NCI-H748 (cell line): ENCODE data around the gene GAL.

ENCODE experiments used
- DNase-seq: peaks from one replicate; lab custom pipeline; 2025; ENCODE audit not compliant: unreplicated experiment; lab: John Stamatoyannopoulos, UW

The GAL gene

DNA sequence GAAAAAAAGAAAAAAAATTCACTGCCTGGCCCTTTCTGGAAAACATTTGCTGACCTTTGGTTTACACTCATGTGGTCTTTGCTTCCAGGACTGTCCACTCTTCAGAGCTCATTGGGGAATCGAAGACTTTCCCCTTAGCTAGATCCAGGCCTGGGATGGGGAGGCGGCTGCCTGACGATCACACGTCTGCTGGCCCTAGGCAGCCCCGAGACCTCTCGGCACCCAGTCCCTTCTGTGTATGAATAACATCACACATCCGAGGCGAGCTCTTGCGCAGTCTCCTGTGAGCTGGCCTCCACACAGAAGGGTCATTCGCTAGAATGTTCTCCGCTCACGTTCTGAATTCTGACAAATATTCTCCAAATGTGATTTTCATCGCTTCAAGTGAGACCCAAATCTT is 25.7 kb upstream of the GAL start:
- DNase-seq, result no peak

DNA sequence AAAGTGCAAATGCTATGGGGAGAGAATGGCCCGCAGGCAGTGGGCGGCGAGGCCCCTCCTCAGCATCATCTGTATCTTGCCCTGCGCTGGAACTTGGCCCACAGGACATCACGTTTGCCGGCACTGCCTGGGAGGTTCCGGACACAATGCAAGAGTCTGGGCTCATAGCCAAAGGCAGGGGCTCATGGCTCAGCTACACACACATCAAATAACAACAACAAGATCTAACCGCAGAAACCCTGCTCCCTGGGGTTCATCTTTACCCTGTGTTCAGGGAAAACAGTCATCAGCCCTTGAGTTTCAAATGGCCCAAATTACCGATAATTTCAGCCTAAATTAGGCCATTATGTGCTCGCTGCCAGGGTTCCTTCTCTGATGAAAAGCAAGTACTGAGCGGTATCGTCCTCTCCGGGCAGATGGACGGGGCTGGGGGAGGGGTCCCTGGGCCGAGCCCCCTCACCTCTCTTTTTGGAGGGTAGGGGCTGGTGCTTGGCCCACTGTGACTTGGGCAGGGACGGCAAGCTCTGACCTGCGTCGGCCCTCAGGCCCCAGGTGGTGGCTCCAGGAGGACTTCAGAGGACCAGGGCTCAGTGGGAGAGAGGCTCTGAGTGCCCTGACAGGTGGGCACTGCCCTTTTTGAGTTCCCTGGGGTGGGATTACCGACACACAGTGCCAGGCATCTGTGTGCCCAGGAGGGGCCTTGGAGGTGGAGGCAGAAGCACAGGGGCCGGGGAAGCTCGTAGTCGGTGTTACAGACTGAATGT is 25.0 kb upstream of the GAL start:
- peak; percentile 98 for DNase-seq

DNA sequence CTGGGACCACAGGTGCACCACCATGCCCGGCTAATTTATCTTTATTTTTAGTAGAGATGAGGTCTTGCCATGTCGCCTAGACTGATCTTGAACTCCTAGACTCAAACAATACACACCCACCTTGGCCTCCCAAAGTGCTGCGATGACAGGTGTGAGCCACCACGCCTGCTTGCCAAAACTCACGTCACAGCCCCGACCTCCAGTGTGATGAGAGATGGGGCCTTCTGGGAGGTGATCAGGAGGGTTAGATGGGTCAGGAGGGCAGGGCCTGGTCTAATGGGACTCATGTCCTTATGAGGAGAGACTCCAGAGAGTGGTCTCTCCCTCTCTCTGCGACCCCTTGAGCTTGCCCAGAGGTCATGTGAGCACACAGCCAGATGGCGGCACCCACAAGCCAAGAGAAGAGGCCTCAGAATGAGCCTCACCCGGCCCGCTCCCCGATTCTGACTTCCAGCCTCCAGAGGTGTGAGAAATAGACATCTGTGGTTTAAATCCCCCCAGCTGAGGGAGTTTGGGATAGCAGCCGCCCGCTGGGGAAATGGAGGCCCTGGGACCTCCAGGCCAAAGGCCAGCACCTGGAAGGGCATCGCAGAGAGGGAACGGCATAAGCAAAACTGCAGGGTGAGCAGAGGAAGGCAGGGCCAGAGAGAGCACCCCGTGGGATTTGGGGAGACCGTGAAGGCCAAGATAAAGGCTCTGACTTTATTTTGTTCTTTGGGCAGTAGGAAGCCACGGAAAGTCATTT is 24.1 kb upstream of the GAL start:
- no peak for DNase-seq

DNA sequence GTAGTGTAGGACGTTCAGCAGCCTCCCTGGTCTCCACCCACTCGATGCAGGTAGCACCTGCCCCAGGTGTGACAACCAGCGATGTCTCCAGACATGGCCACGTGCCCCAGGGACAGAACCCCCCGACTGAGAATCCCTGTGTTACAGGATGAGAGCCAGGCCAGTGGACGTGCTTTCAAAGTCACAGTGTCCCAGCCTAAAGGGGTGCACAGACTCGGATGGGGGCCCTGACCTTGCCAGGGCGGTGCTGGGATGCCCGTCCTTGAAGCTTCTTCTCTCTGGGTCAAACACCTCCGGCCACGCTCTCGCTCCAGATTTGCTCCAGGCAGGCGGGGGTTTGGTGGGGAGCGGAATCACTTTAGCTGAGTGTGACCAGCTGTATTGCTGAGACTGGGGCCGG is 23.3 kb upstream of the GAL start:
- no peak for DNase-seq

DNA sequence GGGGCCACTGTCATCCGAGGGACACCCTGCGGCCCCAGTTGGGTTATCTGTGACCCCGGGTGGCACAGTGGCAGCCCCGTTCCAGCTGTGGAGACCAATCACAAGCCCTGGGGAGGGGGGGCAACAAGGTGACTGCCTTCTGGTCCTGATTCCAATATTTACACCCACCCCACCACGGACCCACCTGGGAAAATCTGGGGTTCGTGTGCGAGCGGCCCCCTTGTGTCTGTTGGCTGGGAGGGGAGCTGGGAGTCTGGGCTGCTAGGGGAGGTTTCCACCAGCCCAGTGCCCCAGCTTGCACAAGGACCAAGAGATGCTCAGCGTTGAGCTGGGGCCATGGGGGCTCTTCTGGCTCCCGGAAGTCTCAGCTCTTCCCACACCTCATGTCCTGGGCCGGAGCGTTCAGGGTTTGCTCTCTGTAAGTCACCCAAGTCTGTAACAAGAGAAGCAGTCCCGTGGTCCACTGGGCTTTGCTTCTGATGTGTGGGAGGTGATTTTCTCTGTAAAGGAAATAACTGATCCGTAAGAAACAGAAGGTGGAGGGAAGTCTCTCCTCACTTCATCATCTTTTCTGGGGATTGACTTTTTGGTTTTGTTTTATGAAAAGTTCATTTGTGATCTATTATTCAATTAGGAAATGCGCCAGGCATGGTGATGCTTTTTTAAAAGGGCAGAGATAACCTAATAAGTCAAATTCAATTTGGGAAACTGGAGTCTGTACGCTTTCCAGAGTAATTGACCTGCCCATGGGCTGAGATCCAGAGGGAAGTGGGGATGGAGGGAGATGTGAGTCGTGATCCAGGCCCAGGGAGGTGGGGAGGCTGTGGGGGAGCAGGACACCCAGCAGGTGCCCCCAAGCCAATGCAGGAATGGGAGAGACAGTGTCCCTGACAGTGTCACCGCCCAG is 22.4 kb upstream of the GAL start:
- DNase-seq, result no peak

DNA sequence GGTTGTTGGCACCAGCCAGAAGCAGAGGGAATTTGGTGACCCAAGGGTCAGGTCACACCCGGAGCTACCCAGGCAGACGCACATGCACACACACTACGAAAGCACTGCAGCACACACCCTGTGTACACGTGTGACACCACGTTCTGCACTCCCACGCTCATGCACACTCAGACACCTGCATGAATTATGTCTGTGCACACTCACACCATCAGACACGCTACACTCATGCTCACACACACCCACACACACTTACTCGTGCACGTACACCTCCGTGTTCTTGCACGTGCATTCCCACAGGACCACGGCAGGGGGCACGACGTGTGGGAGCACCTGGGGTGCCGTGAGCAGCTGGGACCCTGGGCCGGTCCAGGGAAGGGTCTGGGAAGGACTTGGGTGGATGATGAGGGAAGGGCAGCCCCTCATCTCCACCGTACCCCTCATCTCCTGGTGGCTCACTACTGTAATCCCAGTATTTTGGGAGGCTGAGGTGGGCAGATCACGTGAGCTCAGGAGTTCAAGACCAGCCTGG is 20.8 kb upstream of the GAL start:
- no peak for DNase-seq

DNA sequence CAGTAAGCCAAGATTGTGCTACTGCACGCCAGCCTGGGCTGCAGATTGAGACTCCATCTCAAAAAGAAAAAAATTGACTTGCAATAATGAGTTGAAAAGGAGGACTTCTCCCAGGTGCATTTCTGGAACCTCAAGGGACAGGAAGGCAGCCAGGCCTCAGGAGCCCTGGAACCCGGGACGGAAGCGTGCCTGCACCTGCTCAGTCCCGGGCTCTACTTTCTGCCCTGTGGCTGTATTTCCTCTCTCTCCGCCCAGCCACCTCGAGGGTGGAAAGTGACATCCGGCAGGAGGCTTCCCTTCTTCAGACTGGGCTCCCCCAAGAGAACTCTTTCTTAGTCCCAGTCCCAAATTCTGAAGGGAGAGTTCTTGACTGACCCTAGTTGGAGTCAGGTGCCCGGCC is 20.2 kb upstream of the GAL start:
- DNase-seq, result no peak

DNA sequence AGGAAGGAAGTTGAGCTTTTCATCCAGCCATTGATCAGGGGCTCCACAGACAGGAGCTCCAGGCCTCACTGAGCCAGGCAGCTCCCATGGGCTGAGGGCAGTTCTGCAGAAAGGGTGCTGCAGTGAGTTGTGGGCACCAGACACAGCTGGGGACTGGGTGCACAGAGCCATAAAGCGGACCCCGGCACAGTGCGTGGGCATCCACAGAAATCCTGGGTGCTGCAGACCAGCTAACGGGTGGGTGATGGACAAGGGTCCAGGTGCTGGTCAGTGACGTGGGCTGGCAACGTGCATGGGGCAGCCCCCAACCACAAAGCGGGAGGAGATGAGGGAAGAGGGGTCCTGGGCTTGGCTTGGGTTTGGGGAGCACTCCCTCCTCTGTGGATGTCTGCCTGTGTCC is 19.4 kb upstream of the GAL start:
- DNase-seq, result no peak

DNA sequence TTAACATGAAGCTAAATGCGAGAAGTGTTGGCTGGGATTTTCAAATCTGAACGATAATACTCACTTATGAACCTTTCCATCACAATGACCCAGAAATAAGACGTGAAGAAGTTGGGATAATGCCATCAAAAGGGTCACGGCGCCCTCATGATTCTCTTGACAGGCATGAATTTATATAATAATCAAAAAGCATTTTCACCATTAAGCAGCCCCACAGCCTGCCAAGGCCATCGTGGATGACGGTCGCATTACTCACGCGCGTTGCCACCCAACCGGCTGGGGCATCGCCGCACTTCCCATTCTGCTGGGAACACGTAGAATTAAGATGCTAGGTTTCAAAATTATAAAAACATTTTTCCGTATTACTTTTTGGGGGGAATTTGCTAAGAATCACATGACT is 18.9 kb upstream of the GAL start:
- DNase-seq, result no peak

DNA sequence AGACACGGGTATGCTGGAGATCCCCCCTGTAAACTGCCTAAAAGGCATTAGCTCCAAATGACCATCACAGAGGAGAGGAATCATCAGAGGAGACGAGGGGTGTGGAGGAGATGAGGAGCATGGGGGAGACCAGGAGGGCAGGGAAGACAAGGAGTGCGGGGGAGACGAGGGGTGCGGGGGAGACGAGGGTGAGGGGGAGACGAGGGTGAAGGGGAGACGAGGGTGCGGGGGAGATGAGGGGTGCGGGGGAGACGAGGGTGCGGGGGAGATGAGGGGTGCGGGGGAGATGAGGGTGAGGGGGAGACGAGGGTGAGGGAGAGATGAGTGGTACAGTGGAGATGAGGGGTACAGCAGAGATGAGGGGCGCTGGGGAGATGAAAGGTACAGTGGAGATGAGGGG is 17.5 kb upstream of the GAL start:
- DNase-seq, result no peak

DNA sequence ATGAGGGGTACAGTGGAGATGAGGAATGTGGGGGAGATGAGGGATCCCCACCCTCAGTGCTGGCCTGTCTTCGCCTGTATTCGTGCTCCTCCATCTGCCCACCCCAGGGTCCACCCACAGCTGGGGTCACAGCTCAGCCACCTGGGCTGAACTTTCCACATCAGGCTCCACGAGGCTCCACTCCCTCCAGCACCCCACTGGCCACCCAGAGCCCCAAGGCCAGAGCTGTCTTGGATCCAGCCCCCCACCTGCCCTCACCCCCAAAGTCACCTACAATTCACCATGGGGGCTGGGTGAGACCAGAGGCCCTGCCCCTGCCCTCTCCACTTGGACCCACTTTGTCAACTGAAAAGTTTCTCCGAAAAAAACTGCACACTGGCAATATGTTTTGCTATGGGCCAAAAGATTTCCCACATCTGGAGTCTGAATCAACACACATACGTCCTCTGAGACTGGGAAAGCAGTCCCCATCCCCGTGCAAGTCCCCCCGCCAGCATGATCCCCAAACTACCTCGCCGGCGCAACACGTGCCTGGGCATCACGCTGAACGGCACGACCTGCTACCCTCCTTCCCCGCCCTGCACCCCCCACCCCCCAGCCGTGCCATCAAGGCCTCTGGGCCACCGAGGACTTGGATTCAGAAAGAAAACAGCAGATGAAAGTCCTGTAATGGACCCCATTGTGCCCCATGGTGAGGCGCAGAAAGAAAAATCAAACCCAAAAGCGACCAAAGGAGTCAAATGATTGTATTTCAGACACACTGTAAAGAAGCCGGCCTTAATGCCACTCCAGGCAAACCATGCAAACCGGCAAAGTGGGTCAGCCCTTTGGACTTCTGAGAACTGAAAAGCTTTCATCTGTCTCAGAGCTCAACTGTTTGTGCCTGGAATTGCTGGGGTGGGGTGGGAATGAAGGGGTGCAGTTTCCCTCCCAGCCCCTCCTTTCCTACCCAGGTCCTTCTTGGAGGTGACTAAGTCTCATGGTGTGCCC is 16.5 kb upstream of the GAL start:
- DNase-seq, result no peak

DNA sequence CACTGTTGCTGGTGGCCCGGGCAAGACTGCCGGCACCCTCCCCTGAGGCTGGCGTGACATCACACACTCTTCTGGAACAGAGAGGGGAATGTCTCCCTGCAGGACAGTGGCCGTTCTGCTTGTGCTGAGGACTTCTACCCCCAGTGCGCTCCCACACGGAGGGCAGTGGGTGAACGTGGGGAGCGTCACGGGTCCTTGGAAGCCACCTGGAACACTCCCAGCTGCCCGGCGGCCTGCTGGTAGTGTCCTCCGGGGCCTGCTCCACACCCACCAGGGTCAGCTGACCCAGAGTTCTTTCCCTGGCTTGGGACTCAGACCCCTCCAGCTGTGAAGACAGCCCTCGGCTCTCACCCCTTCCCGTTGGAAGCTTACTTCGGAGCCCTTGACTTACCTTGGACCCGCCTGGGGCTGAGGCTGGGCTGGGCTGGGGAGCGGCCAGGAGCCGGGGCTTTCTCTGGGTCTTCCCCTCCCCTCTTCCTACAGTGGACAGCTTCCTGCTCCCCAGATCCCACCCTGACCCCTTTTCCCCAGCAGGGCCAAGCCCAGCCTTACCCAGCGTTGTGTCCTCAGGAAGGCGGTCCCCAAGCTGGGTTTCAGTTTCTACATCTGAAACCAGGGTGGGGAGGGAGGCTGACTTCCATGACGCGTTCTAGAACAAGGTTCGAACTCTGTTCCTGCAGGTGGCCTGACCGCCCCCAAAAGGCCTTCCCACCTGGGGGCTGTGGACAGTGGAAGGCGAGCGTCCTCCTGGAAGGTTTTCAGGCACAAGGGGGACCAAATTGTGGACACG is 14.8 kb upstream of the GAL start:
- DNase-seq, result no peak

DNA sequence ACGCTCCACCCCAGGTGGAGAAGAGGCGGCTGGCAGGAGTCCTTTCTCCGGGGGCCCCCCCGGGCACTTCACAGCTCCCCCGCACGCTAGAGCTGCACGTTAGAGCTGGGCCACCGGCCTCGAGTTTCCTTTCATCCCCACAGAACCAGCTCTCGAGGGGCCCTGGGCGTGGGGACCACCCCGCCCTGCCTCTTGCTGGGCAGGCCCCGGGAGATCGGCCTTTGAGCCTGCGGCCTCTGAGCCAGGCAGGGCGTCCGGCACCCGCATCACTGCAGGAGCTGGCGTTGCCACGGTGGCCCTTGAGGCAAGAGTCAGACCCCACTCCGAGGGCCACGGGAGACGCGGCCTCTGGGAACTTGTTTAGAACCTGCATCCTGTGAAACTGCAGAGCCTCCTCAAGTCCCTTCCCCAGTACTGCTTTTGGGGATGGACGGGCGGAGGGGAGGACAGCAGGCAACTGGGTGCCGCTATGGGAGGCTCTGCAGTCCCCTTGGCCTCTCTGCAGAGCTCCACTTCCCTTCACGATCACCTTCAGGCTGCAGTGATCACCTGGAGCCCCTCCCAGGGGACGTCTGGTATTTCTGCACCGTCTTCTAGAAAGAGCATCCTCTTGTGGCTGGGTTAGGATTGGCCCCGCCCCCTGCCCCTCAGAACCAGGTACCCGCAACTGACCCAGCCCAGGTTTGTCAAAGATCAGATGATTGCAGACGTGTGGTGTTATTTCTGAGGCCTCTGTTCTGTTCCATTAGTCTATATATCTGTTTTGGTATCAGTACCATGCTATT is 13.9 kb upstream of the GAL start:
- DNase-seq, result no peak

DNA sequence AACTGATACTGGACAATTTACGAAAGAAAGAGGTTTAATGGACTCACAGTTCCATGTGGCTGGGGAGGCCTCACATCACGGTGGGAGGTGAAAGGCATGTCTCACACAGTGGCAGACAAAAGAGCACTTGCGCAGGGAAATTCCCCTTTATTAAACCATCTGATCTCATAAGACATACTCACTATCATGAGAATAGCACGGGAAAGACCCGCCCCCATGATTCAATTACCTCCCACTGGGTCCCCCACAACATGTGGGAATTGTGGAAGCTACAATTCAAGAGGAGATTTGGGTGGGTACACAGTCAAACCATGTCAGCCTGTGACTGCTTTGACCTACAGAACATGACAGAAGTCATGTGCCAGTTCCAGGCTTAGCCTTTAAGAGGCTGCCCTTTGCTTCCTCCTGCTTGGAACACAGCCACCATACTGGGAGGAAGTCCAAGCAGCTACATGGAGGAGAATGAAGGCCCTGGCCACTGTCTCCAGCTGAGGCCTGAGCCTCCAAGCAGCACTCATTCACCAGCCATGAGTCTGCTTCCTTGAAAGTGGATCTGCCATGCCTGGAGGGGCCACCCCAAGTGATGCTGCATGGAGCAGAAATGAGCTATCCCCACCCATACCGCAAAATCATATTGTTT is 10.9 kb upstream of the GAL start:
- DNase-seq, result no peak

DNA sequence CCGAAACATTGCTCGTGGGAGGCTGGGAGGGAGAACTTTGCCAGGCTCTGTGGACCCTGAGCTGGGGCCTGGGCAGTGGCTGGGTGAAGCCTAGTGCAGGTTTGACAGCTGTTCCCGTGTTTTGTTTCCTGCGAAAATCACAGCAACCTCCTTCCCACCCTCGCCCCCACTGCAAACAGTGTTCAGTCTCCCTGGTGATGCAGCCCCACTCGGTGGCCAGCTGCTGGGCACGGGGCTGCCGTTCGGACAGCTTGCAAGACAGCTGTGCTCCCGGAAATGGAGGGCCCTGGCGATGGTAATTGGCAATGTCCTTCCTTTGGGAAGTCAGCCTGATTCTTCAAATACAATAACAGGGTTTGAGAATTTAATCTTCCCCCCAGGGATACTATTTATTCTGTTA is 10.4 kb upstream of the GAL start:
- no peak for DNase-seq

DNA sequence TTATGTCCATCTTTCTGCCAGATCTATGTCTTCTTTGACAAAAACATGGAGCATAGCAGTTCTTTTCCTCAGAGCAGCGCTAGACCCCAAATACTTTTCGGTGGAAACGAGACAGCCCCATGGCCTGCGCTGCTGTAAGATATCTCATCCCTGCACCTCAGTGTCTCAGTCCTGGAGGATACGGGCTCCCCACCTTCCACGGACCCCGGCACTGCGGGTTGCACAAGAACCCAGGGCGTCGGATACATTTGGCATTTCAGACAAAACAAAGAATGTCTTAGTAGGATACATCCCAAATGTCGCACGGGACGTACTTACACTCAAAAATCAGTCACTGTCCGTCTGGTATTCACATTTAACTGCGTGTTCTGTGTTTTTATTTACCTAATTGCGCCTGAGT is 9.9 kb upstream of the GAL start:
- DNase-seq, result no peak

DNA sequence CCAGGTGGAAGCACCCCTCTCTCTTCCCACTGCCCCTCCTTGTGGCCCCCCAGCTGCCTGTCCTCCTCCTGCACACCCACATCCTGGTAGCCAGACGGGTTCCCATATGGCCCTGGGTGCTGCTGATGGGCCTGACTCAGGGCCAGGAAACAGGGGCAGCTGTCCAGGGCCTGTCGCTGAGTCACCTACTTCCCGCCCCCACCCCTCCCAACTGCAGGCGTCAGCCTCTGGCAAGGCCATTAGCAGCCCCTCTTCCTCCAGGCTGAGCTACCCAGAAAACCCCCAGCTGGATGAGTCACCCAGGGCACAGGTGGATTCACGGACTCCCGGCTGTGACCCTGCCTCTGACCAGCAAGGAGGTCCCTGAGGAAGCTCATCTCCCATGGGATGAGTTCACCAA is 6.9 kb upstream of the GAL start:
- DNase-seq, result no peak

DNA sequence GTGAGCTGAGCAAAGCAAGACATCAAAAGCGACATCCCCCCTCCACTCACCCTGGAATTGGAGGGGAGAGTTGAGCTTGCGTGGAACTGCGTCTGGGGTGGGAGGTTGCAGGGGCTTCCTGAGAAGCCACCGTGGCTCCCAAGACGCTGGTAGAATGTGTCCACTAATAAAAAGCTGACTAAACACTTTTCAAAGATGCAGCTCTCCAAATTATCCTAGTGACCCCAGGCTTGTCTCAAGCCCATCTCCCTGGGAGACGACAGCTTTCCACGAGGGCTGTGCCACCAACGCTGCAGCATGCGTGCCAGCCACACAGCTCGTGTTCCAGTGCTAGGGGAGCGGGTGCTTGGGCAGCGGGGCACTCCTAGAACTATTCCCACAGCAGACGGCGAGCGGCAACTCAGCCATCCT is 6.3 kb upstream of the GAL start:
- DNase-seq, result no peak
